Eye (tissue), 1 donor: Measurements from ENCODE around the gene HOXA9.

Experiments used
- DNase-seq: peaks from one replicate; pipeline ENCODE4 v3.0.0-alpha.2; 2015

Gene HOXA9

DNA sequence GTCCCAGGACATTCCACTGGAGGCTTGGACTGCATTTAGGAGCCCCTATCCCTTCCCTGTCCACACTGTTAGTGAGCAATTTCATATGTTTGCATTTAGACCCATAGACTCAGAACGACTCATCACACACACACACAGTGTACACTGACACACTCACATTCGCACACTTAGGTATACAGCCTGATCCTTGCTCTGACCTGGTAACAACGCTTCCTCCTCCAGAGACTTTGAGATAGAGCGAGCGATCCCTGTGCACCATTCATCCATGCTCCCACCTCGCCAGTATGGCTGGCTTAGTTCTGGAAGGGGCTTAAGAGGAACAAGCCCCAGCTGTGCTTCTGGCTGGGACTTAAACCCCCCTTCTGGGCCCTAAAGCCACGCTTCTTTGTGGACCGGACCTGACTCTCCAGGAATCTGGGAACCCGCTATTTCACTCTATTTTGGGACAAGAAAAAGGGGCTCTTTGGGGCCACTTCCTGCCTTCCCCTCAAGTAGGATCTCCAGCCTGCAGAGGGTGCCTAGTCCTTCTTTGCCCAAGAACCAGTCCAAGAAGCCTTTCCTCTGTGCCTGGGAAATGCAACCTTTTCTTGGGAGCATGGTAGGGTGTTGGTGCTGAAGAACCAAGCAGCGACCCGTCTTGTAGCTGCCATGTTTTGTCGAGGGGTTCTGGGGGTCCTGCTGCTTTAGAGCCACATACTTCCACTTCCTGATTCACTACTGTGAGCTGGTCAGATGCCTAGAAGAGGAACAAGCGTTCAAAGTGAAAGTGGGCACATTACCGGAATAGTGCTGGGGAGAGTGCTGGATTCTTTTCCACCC lies 35.6 kb upstream of the HOXA9 start:
- peak; percentile 61 for DNase-seq

DNA sequence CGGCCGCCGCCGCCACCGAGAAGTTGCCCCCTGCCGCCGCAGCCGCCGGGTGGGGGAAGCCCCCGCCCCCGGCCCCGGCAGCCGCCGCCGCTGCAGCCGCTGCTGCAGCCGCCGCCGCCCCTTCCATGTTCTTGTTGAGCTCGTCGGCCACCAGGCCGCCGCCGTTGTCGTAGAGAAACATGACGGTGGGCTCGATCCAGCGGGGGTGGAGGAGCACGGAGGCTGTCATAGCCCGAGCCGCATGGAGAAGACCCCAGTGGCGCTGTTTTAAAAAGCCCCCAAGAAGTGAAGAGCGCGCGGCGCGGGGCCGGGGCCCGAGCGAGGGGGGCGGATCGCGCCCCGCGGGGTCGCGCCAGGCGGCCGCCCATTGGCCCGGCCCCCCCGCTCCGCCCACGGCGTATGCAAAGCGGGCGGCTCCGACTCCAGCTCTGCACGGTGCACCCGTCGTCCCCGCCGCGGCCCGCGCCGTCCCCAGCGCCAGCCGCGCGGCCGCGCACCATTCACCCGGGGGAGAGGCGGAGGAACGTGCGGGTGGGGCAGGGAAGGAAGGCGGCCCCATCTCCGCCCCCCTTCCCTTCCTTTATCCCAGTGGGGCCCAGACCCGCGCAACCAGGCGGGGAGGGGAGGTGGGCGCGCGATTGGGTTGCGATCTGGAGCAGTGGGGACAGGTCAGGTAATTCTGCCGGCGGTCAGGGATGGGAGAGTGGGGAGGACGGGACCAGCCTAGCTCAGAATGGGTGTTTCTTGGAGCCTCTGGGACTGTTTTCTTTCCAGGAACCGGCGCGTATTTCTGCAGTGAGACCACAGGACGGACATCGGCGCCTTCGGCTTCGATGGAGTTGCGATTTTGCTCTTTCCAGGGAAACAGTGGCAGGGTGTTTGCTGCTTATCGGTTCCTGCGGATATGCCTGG lies 34.8 kb upstream of the HOXA9 start, which contains the start of gene HOXA13:
Gene HOXA13 (minus strand): TSS at position 243 of the 912 bp plus-strand sequence. CDS start 14 bp downstream, at position 229.
- peak; percentile 62 for DNase-seq

DNA sequence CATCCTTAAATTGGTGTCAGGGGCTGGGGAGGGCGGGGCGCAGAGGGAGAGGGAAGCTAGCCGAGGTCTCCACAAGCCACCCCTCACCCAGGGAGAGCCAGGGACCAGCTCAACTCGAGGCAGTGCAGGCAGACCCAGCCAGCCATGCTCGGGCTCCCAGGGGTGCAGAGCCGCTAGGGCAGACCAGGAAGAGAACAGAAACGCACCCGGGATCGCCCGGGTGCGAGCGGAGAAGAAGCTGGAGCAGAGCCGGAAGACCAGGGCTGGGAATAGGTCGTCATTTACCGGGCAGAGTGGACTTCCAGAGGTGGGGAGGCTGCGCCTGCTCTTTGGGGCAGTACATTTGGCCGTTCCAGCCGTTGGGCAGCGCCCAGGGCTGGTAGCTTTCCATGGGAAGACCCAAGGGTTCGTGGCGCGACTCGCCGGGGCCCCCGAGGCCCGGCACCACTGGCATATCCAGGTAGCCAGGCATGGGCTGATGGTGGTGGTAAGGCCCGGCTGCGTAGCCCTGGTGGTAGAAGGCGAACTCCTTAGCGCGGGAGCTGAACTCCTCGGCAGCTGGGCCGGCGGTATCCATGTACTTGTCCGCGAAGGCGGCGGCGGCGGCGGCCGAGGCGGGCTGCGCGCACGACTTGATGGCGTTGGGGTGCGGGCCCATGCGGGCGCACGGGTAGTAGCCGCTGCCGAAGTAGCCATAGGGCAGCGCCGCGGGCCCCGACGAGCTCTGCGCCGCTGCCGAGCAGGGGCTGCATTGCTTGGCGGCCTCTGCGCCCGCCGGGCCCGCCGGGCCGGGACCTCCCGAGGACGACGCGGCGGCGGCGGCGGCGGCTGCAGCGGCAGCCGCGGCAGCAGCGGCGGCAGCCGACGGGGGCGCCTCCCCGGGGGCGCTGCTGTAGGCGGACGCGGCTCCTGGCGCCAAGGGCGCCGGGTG lies 33.8 kb upstream of the HOXA9 start:
- DNase-seq = peak; percentile 69

DNA sequence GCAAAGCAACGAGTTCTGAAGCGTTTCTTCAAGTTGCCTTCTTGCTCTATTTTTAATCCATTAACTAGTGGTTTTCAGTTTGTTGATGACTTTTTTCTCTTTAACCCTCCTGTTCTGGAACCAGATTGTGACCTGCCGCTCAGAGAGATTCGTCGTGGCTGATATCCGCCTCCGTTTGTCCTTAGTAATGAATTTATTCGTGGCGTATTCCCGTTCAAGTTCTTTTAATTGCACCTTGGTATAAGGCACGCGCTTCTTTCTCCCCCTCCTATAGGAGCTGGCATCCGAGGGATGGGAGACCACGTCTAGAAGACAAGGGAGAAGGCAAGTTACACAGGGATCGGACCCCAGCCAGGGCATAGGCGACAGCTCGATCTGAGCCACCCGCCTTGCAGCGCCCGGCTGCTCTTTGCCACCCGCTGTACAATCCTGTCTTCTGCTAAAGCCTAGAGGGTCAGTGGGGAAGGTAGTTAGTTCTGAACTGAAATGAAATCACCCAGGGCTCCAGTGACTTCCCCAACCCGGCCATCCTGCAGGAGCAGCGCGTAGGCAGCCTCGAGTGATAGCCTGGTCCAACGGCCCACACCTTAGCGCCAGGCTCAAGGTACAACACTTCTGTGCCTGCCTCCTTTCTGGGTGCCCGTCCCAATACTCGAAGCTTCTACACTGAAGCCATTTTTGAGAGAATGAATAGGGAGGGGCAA lies 33.0 kb upstream of the HOXA9 start:
- no peak for DNase-seq

DNA sequence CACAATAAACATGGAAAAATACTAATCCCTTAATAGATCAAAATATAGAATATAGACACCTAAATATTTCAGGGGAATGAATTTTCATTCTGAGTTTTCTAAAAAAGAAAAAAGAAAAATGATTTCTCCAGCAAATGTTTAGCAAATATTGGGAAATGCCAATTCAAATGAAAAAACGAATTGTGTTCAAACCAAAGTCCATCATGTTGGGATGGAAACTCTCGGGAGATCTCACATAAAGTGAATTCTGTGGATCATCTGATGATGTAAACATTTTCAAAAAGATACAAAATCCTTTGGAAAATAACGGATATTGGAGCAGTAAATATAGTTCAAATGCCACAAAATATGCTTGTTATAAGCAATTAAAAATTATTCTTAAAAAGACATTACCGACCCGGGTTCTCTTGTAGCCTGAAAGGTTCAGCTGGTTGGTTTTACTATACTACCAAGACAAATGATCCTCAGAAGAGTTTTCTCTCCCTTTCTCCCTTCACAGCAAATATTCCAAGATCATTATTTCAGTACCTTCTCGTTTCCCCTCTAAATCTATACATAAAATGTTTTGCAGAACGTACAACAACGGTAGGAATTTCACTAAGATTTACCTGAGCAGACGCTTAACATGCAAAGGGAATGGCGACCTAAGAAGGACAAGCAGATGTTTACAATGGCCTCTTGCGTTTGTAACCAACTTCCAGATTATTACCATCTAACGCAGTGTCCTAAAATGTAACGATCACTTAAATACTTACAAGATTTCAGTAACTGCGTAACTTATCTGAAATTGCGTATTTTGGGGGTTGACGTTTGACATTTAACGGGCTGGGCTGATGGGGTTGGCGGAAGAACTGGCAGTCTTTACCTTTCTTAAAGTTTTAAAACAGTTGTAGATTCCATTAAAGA lies 32.1 kb upstream of the HOXA9 start:
- DNase-seq = no peak

DNA sequence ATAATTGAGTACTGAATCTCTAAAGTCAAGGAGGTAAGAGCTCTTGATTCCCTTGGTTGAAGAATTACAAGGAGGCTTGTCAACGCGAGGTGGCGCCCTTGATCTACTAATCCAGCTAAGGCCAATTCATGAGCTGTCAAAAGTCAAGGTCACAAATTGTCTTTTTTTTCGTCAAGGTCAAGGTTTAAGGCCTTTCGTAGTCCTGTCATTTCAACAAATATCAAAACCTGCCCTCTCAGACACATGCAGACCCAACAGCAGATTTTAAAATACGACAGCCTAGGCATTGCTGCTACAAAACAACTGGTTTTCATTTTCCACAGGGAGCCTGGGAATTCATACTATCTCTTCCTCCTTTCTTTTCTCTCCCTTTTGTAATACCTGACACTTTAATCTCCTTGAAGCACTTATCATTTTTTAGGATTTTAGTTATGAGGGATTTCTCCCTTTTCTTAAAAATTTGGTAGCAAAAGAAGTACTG lies 31.0 kb upstream of the HOXA9 start:
- peak; percentile 94 for DNase-seq

DNA sequence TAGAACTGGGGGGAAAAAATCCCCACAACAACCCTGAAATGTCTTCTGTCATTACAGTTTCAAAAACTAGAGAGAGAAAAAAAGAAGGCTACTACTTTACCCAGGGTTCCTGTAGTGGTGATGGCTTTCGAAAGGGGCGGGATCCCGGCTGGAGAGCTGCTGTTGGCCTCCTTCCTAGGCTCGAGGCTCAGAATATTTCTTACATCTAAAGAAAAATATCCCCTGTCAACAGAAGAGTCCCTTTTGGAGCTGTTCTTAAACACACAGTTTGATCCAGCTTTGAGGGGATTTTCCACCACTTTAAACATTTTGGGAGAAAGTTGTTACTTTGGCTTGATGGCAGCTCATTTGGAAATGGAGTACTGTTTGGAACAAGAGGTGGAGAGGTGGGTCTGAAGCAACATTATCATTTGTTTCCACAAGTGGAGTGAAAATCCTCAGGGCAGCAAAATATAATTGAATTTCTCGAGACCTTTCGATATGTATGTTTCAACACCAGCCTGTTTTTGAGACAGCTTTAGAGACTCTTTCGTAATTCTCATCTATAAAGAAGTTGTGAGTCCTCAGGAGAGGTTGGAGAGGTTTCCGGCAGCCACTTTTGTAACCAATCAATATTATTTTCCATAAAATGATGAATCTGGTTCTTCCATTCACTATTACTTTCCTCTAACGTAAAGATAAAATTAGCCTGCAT lies 29.5 kb upstream of the HOXA9 start:
- DNase-seq = no peak

DNA sequence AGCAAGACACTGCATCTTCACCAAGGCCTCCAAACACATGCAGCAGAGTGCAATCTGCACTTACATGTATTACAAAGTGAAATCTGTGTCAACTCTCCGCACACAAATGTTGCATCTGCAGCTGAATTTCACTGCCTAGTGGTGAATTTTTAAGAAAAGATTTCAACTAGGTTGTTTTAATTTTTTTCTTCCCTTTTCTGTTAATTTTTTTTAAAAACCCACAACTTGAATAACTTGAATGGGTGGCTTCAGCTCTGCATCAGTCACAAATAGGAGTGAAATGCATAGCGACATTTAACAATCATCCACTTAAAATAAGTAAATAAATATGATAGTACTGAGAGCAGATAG lies 28.6 kb upstream of the HOXA9 start:
- no peak for DNase-seq

DNA sequence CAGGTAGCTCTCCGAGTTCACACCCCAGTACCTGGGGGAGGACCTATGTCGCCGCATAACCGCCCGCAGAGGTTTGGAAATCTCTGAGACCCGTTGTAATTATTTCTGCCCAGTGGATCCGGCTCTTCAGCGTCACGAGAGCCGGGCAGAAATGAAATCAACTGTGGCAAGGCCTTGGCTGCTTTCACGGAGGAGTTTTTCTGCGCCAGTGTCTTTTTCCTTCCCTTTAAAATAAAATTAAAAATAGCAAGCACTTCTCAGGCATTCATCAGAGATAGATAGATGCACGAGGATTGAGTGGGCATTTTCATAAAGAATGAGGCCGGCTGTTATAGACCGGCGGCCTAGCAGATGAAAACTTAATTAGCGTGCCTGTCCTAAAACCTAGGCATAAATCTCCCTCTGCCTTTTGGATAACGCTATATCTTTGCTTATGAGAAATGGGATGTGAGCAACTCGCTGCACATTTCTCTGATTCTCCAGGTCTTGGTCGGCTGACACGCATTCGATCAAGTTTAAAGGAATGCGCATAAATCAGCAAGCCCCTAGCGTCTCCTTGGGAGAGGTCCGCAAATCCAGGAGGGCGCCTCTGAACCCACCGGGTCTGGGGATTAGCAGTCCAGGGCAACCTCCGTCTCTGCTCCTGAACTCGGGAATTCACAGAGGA lies 28.1 kb upstream of the HOXA9 start:
- no peak for DNase-seq

DNA sequence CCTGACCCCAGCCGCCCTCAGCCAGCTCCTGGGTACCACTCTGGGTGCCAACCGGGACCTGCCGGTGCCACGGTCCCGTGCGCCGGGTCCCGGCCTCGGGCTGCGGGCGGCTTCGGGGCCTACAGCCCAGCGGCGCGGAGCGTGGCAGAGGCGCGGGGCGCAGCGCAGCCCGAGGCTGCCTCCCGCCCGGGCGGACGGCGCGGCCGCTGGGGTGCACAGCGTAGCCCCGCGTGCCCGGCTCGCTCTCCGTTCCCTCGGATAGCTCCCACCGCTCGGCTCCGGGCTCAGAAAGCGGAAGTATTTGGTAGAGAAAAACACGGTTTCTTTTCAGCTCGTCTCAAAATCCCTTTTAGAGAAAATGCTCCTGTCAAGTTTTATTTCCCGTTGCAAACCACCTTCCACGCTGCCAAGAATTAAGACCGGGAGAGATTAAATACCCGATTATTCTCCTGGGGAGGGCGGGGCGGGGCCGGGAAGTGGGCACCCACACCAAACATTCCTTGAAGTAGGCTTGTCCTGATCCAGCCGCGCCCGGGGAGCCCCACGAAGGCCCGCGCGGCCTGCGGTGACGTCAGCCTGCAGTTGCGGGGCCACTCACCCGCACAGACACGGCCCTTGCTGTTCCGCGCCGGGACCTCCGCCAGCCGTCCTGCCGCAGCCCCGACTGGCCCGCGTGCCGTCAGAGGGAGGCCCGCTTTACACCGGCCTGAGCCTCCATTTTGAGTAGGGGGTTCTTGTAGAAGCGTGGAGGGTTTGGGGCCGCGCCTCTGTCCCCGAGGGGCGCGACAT lies 27.4 kb upstream of the HOXA9 start:
- DNase-seq = no peak

DNA sequence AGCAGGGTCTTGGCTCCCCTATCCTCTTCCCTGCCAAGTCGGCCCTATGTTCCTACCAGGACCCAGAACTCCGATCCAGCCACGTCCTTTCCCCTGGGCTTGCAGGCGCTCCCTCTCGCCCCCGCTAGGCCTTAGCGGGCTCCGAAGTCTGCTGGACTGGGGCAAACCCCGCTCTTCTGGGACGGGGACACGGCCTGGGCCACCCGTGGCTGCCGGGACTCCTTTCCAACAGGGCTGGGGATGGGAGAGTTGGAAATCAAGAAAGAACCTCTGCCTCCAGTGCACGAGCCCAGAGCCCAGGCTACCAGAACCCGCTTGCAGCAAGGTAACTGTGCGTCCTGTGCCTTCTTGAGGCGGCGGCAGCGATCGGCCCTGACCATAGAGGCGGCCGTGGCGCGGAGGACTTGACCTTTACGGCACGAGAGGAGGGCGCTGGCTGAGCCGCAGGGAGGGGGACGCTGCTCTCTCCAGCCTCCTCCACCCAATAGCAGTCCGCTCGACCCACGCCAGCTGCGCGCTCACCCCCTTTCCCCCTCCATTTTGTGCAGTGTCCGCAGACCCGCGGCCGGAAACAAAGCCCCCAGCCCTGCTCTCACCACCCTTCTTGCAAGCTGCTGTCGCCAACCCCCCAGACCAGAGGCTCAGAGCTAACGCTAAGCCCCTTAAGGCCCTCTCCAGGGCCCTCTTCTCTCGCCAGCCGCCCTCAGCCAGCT lies 26.7 kb upstream of the HOXA9 start:
- DNase-seq = no peak

DNA sequence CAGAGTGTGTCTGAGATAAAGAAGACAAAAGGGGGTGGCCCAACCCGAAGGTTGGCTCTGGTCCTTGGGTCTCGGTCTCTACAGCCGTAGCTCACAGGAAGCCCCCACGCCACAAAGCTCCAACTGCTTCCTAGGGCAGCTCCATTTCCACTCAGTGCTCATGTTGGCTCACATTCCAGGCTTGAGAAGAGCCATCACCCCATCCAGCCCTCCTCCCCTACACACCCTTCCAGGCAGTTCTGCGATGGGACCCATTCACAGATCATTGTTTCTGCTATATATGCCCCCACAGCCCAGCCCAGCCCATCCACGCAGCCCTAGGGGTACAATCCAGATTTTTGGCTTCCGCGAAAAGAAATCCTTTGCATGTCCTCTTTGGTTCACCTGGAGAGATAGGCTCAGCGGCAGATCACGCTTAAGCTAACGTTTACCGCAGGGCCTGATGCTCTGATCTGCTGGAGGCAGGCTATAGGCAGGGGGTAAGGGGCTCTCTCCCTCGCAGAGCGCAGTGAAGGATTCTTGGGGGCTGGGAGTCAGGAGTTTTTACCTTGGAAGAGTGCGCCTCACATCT lies 25.9 kb upstream of the HOXA9 start:
- no peak for DNase-seq

DNA sequence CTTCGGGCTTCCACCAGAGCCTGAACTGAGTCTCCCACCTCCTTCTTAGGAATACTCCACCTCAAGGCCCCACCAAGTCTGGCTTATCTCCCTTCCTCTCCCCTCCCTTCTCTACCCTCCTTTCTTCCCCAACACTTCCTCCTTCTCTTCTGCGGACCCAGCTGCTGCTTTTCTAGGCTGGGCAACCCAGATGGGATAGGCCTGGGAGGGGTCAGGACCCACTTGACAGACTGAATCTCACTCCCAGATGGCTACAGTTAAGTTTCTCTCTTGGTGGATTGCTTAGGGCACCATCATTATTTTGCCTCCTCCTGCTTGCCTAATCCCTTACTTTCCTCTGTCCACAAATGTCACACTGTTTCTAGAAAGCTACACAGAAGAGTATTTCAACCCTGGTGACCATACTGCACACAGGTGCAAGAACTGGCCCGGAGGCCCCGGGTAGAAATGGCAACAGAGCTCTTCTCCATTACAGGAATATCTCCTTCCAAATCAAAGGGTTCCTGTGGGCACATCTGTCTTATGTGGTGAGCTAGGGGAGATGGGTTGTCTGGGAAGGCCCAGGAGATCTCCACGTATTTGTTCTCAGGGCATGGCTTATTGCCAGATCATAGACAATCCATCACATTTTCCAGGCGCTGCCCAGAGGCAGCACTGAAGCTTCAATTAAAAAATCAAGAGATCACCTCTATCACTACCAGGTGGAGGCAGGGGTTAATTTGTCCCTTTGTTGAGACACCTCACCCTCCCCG lies 24.8 kb upstream of the HOXA9 start:
- DNase-seq = no peak

DNA sequence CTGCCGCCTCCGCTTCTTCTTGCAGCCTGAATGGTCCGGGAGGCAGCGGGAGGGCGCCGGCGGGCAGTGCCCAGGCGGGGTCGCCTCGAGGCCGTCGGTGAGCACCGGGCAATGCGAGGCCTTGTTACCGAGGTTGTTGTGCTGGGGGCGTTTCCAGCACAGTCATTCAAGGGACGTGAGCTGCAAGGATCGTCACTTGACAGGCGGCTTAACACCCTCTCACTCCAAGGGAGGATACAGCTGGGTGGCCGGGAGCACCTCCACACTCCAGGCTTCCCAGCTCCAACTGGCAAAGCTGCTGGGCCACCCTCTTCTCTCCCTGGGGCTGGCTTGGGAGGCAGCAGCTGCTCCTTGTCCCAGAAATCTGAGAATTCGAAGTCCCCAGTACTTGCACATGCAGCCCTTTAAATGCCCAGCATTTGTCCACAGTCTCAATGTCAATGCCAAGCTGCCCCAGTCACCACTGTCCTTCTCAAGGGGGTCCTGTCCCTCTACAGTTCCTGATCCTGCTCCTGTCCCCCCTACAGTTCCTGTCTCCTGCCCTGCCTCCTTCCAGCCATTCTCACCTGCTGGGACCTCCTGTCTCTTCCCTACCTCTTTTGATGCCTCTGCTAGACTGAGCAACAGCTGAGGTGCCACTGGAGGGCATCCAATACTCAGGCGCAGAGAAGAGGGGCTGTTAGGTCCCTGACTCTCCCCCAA lies 24.1 kb upstream of the HOXA9 start:
- no peak for DNase-seq

DNA sequence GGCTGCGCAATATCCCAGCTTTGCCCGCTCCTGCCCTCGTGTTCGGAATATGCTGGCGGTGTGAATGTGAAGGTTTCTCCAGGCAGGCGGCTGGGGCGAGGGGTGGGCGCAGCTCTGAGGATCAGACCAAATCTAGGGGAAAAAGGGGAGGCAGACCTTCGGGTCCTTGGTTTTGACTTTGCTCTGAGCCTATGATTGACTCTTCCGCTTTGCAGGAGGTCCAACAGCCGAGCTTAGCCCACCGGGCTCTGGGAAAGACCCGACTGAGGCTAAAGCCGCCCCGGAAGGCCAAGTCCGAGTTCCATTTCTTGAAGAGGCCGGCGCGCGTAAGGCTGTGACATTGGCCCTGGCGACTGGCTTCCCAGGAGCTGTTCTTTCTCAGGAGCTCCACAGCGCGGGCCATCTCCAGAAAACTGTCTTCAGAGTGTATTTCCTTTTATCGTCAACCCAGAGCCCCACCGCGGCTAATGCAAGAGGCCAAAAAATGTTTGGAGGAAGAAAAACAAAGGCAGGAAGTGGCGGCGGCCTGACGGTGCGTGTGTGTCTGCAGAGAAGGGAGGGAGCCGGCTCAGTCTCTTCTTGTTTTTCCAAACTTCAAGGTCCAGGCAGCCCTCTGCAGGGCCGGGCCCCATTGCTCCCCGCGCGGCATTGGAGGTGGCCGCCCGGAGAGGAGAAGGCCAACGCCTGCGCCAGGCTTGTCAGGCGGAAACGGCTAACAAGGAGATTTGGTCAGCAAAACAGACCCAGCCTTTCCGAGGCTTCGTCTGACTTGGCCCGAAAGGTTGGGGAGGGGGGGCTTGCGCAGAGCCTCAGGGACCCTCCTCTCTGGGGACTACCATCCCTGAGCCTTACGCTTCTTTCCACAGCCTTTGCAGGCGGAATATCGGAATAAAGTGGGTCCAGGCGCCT lies 23.3 kb upstream of the HOXA9 start:
- no peak for DNase-seq
